Measurements from ENCODE around the gene CISD2.

DNA sequence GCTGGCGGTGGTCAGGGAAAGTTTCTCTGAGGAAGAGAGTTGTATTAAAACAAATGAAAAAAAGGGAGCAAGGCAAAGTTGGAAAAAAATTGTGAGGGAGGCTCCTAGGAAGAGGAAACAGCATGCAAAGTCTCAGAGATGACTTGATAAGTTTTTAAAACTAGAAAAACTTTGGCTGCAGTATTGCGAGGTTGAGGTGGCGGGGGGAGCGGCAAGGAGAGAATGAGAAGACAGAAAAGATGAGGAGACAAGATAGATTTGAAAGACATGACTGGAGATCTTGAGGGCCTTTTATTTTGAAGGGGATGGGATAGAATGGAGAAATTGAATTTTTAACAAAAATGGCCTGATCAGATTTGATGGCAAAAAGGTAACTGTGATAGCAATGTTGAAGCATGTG lies 36.7 kb upstream of the CISD2 start:
- no peak for TF ChIP-seq EZH2 (IDR thresholded peaks at IDR 0.05)
- TF ChIP-seq FOXP2 (optimal IDR thresholded peaks at IDR 0.05; ENCODE audit: control extremely low read depth, extremely low read length, insufficient read depth), result no peak
